ENCODE results near the gene HAND2. TPM values are rescaled to one million over a fixed set of nuclear protein-coding genes. Genes with fewer than 3 reads are reported as not detected.

Gene HAND2
- total RNA-seq, 2 experiments from 2014 or later, result not detected

DNA sequence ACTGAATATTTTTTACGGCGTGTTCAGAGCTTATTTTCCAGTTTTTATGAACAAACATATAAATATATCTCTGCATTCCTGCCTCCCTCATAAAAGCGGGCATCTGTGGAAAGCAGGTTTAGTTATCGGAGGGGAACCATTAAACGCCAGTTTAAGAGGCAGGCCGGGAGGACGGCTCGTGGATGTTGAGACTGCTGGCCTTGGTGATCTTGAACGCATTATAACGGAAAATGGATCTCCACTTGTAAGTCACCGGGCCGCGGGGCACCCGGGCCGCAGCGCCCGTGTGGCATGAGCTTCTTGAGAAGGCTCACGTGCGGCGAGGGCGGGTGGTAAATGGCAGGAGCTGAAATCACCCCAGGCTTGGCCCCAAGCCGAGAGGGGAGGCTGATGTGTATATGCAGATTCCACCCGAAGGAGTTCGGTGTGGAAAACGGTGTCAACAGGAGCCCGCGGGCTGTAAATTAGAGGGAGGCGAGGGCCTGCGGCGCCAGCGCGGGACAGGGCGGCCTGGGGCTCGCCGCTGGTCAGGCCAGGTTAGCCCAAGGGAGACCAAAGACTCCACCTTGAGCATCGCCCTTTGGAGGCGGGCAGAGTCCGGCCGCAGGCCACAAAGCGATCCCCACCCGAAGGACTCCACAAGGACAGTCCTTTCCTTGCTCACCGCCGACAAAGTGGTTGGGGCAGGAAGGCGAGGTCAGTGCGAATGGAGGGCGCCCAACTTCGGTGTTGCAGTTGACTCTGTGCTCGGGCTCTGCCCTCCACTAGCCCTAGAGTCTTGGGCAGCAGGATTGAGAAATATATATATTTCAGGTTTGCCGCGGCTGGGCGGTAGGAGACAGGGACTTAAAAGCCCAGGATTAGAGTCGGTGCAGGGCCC lies 1.3 kb upstream of the HAND2 start:
- peaks cover 91% of the 10 kb centered on the region for H3K27me3 Mint-ChIP-seq
- DNase-seq (peak; percentile 31), ATAC-seq (no peak)
- CTCF ChIA-PET, result no interaction called here
- H3K36me3 Mint-ChIP-seq, result peaks cover 2% of the 10 kb centered on the region
- H3K9me3 Mint-ChIP-seq (ENCODE audit: low read depth), result no peaks in the 10 kb centered on the region
- H3K4me3 Mint-ChIP-seq, result no peak overlapping the region
- H3K27ac Mint-ChIP-seq, result peak overlapping the region; percentile 46
- peaks cover 10% of the 10 kb centered on the region for H3K4me1 Mint-ChIP-seq

DNA sequence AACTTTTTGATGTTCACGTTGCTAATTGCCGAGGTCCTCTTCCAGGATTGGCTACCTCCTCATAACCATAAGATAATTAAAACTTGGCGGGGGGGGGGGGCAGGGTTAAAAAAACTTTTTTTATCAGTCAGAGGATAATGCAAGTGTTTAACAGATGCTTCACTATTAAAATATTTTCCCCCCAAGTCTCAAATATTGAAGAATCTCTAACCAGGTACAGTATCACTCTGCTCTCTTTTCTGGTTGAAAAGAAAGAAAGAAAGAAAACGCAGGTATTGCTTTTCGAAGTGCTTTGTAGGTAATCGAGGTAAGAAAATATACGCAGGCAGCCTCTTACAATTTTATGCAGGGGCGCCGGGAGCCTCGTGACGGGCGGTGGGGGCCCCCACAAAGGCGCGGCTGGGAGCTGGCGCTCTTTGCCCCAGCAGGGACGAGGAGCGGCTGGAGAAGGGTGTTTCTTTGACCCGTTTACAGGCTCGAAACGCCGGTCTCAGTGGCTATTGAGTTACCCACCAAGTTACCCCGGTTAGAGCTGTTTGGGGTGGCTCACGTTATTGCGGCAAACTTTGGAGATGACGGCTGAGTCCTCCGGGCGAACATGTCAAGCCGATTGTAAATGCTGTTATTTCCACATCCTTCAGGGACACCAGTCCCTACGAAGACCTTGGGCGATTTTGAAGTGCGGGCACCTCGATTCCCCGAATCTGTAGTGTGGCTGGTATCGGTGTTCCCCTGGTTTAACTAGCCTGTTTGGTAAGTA lies 477 bp upstream of the HAND2 start:
- H3K9me3 Mint-ChIP-seq (ENCODE audit: low read depth), result no peaks in the 10 kb centered on the region
- DNase-seq, result peak; percentile 29
- H3K27me3 Mint-ChIP-seq, result peaks cover 91% of the 10 kb centered on the region
- no peak overlapping the region for H3K4me3 Mint-ChIP-seq
- no peak for ATAC-seq
- CTCF ChIA-PET, result no interaction called here
- peaks cover 10% of the 10 kb centered on the region for H3K4me1 Mint-ChIP-seq
- peak overlapping the region; percentile 62 for H3K27ac Mint-ChIP-seq
- H3K36me3 Mint-ChIP-seq, result peaks cover 2% of the 10 kb centered on the region

DNA sequence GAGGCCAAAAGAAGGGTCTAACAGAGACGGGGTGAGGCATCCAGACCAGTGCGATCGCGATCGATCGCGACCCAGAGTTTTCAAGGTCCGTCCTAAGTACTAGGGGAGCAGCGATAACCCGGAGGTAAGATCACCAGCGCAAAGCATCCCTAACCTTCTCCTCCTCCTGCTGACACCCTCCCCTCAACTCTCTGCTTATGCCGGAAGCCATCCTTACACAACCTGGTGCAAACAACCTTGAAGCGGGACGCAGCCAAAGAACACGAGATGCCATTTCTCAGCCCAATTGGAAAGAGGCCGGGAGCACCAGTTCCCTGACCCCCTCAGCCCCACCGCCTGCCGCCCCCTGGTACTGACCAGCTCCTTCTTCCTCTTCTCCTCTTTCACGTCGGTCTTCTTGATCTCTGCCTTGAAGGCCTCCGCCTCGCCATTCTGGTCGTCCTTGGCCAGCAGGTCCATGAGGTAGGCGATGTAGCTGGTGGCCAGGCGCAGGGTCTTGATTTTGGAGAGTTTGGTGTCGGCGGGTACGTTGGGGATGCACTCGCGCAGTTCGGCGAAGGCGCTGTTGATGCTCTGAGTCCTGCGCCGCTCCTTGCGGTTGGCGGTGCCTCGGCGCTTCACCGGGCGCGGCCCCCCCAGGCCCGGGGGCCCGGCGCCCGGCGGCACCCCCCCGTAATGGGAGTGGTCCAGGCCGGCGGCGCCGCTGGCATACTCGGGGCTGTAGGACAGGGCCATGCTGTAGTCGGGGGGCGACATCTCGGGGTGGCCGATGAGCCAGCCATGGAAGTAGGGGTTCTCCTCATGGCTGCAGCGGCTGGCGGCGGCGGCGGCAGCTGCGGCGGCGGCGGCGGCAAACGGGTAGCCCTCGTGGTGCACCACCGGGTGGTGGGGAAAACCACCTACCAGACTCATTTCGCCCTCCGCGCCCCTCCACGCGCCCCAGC lies 1.4 kb downstream of the HAND2 start:
- H3K9me3 Mint-ChIP-seq (ENCODE audit: low read depth), result no peaks in the 10 kb centered on the region
- peaks cover 10% of the 10 kb centered on the region for H3K4me1 Mint-ChIP-seq
- peak overlapping the region; percentile 73 for H3K27ac Mint-ChIP-seq
- ATAC-seq, result no peak
- peak; percentile 31 for DNase-seq
- CTCF ChIA-PET, result no interaction called here
- peaks cover 2% of the 10 kb centered on the region for H3K36me3 Mint-ChIP-seq
- peaks cover 91% of the 10 kb centered on the region for H3K27me3 Mint-ChIP-seq
- peak overlapping the region; percentile 9 for H3K4me3 Mint-ChIP-seq

DNA sequence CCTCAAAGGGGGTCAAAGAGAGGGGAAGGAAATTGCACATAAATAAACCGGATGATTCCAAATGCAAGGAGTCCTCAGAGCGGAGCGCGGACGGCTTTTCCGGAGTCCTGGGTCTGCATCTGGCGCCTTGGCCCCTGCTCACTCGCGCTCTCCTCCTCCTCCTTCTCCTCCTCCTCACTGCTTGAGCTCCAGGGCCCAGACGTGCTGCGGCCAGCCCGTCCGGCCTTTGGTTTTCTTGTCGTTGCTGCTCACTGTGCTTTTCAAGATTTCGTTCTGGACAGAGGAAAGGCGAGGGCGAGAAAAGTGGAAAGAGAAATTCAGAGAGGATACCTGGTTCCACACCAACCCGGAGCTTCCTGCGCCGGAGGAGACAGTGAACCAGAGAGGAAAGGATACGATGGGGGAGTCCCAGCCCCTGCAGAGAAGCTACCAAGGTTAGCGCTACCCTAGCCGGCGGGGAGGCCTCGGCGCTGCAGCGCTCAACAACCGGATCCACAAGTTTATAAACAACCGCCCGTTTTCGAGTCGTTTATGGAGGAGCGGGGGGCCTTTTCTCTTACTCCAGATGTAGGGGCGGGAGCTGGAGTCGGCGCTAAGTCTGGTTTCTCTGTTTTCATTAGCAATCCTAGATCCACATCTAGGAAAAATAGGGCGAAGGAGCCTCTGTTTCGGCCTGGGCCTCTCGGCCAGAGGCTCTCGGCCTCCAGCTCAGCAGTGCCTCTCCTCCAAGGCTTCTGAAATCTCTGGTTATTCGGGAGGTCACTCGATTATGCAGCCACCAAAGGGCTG lies 2.7 kb downstream of the HAND2 start:
- ATAC-seq (no peak), DNase-seq (peak; percentile 39)
- H3K27ac Mint-ChIP-seq, result peak overlapping the region; percentile 7
- peaks cover 2% of the 10 kb centered on the region for H3K36me3 Mint-ChIP-seq
- no peaks in the 10 kb centered on the region for H3K9me3 Mint-ChIP-seq (ENCODE audit: low read depth)
- no peak overlapping the region for H3K4me3 Mint-ChIP-seq
- peaks cover 10% of the 10 kb centered on the region for H3K4me1 Mint-ChIP-seq
- CTCF ChIA-PET, result no interaction called here
- peaks cover 90% of the 10 kb centered on the region for H3K27me3 Mint-ChIP-seq

DNA sequence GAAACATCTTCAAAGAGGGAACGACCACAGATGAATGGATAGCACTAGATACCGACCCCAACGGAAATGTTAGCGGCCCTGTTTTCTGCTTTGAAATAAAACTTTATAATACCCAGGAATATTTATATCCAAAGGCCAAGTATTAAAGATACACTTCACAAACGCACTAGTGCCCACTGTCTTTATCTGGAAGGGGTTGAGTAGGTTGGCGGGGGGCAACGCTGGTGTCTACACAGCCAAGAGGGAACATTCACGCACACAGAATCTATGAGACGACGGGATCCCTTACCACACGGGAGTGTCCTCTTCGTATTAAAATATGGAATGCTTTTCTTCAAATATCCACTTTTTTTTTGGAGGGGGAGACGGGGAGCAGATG lies 3.3 kb downstream of the HAND2 start:
- Mint-ChIP-seq H3K36me3 (peaks cover 2% of the 10 kb centered on the region), H3K27ac (no peak overlapping the region), H3K9me3 (ENCODE audit: low read depth) (no peaks in the 10 kb centered on the region), H3K4me1 (peaks cover 10% of the 10 kb centered on the region), H3K27me3 (peaks cover 90% of the 10 kb centered on the region), H3K4me3 (no peak overlapping the region)
- ATAC-seq (no peak), DNase-seq (no peak)
- CTCF ChIA-PET, result no interaction called here

DNA sequence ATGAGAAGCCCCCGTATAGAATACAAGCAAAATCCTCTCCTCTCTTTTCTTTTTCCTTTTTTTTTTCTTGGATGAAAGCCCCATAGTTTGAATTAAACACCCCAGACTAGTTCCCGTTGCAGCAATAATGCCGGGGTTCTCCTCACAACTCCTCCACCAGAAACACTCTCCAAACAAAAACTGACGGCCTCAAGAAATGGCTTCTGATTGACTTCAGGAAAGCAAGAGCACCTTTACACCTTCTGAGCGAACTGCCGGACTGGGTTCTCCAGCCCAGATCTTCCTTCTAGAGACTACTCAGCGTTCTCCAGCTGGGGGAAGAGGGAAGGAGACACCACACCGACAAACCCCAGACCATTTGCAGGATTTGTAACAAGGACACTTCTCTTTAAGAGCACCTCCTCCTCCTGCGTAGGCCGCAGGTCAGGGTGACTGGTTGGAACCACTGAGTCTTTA lies 4.0 kb downstream of the HAND2 start:
- H3K4me3 Mint-ChIP-seq, result no peak overlapping the region
- H3K27me3 Mint-ChIP-seq, result peaks cover 90% of the 10 kb centered on the region
- CTCF ChIA-PET, result no interaction called here

DNA sequence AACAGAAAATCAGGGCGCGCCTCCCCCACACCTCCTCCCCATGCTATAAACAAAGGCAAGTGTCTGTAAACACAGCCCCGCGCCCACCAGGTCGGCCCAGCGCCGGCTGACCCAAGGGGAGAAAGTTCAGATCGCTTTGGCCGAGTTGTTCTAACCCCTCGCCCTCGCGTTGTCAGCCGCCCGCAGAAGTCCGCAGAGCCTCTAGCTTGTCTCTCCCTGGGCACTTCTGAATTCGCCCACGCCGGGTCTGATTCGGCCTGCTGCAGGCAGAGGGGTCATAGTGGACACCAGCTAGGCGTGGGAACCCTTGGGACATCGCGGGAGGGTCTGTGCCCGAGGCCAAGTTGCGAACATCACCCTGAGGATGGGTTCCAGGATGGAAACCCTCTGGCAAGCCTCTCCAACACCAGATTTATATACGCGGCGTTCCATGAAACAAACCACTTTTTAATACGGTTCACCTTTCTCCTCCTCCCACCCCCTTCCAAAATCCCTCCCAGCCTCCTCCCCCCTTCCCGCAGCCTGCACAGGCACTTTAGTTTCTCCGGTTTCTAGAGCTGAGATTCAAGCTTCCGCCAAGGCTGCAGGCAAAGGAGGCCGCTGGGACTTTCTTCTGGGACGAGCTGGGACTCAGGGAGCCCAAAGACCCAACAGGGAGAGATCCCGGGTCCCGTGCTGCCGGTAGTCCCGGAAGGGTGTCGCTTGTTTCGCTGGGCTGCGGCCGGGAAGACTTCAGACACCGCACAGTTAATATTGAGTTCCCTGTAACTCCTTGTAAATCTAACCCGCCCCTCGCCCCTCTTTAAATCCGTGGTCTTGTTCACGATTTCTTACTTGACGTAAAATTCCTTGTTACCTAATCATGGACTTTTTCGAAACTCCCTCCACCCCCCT lies 4.7 kb downstream of the HAND2 start:
- Mint-ChIP-seq H3K4me3 (no peak overlapping the region), H3K27me3 (peaks cover 90% of the 10 kb centered on the region), H3K4me1 (peaks cover 10% of the 10 kb centered on the region), H3K27ac (peak overlapping the region; percentile 32), H3K36me3 (peaks cover 2% of the 10 kb centered on the region), H3K9me3 (ENCODE audit: low read depth) (no peaks in the 10 kb centered on the region)
- CTCF ChIA-PET, result no interaction called here
- ATAC-seq, result no peak
- DNase-seq, result peak; percentile 25

More for the DNA sequence above, 4.0 kb downstream of the HAND2 start:
- ATAC-seq, result no peak
- DNase-seq, result peak; percentile 37
- Mint-ChIP-seq H3K4me1 (peaks cover 10% of the 10 kb centered on the region), H3K27ac (peak overlapping the region; percentile 37), H3K9me3 (ENCODE audit: low read depth) (no peaks in the 10 kb centered on the region), H3K36me3 (peaks cover 2% of the 10 kb centered on the region)

DNA sequence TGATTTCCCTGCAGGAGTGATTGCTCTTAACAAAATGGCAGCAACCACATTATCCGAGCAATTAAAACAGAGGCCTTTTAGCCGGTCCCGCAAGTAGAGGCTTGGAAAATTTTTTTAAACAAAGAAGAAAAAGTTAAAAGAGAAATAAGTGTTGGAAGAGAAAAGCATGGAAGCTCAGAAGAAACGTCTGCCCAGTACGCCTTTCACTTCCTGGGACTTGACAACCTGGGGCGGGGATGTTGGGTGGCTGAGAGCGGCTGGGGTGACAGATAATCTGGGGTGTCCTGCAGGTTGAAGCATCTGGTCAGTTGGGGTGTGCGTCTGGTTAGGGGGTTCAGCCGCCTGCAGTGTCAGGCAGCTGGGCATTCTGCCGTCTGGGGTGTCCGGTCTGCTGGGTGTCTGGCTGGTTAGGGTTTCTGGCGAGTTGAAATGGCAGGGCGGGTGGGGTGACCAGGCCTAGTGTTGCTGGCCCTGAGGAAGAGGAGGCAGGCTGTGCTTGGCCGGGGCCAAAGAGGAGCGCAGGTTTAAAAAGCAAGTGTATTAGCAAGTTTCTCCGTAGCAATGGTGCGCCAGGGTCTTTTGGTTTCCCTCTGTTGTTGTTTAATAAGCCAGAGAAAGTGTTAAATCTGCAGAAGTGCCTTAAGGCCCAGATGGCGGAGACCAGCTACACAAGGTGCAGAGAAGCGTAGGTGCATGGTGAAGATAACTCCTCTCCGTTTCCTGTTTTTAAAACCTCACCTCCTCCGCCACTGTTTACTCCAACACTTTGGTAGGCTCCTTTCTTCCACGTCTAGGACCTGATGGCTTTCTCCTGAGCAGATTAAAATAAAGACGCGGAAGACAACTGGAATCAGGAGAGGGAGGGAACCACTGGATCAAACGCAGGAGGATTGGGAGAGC lies 5.6 kb downstream of the HAND2 start:
- no peak for ATAC-seq
- Mint-ChIP-seq H3K4me3 (no peak overlapping the region), H3K36me3 (peaks cover 2% of the 10 kb centered on the region), H3K27me3 (peaks cover 91% of the 10 kb centered on the region), H3K4me1 (peaks cover 5% of the 10 kb centered on the region), H3K9me3 (ENCODE audit: low read depth) (no peaks in the 10 kb centered on the region), H3K27ac (peak overlapping the region; percentile 75)
- peak; percentile 19 for DNase-seq
- CTCF ChIA-PET, result no interaction called here

DNA sequence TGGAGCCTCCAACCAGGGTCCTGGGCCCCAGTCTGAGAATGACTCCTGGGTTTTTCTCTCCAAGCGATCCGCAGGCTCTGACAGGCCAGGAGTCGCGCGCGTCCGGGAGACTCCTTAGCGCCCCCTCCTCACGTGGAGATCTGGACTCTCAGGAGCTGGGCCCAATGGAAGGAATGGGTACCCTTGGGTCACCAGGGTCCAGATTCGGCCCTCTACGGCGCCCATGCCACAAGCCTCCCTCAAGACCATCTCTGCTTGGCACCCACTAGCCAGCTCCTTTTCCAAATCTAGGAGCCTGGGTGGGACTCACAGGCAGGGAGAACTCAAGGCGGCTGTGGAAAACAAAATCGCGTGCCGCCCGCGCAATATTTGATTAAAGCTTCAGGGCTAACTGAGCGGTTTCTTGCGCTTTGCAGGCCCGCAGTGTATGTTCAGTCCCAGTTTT lies 7.1 kb downstream of the HAND2 start:
- Mint-ChIP-seq H3K9me3 (ENCODE audit: low read depth) (no peaks in the 10 kb centered on the region), H3K36me3 (peaks cover 4% of the 10 kb centered on the region), H3K27me3 (peaks cover 97% of the 10 kb centered on the region), H3K27ac (no peak overlapping the region), H3K4me1 (peaks cover 3% of the 10 kb centered on the region), H3K4me3 (no peak overlapping the region)
- peak; percentile 31 for DNase-seq
- CTCF ChIA-PET, result no interaction called here
- ATAC-seq, result no peak

DNA sequence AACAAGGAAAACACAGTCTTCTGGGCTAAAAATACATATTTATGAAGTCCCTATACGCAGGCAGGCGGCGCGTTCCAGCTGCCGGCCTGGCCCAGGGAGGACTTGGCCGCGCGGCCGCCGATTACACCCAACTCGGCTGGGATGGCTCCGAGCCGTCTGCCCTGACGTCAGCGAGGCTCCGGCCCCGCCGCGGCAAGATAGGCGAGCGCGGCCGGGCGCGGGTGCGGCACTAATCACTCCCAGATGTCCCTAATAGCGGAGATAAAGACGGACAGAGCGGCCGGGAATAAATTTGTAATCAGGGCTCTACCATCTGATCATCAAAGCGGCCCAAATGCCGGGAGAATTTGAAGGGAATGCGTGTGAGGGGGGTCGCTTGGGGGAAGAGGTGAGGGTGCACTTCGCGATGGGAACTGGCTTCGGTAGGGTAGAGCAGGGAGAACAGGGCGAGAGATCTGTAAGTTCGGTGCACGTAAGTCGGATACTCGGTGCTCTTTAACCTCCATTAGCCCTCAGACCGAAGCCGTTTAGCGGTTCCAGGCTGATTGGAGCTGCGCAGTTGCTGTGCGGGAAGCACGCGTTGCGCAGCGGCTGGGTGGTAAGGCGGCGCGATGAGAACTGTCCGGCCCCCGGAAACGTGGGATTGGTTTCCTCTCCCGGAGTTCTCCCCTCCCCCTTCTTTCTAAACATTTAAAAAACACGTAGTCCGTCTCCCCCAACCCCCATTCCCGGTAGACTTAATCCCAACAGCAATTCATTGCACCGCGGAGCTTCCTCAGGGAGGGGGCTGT lies 7.7 kb downstream of the HAND2 start:
- H3K27ac Mint-ChIP-seq, result no peak overlapping the region
- DNase-seq, result peak; percentile 34
- H3K9me3 Mint-ChIP-seq (ENCODE audit: low read depth), result no peaks in the 10 kb centered on the region
- H3K4me3 Mint-ChIP-seq, result no peak overlapping the region
- CTCF ChIA-PET, result no interaction called here
- no peak for ATAC-seq
- H3K4me1 Mint-ChIP-seq, result peaks cover 4% of the 10 kb centered on the region
- peaks cover 97% of the 10 kb centered on the region for H3K27me3 Mint-ChIP-seq
- H3K36me3 Mint-ChIP-seq, result peaks cover 4% of the 10 kb centered on the region
